Dedifferentiated amniotic fluid mesenchymal stem cell (primary cell): ENCODE measurements around the gene NSD1.

Source experiments
- DNase-seq: peaks from one replicate; pipeline ENCODE4 v3.0.0-alpha.2; 2016; ENCODE audit errors: extremely low spot score

The NSD1 gene

GRCh38 chr5:177098120-177098469 is 35.5 kb upstream of the NSD1 start:
- DNase-seq, result no peak

- DNase-seq, result no peak
These were observed 35.0 kb upstream of the NSD1 start for GRCh38 chr5:177098470-177099141.

GRCh38 chr5:177099422-177100093 is 34.0 kb upstream of the NSD1 start:
- DNase-seq, result no peak

GRCh38 chr5:177100714-177101121 is 32.9 kb upstream of the NSD1 start:
- no peak for DNase-seq

GRCh38 chr5:177103523-177104253 is 29.9 kb upstream of the NSD1 start:
- DNase-seq, result no peak

- DNase-seq, result no peak
These were observed 27.7 kb upstream of the NSD1 start for GRCh38 chr5:177105691-177106476.

- no peak for DNase-seq
These were observed 26.4 kb upstream of the NSD1 start for GRCh38 chr5:177107159-177107558.

GRCh38 chr5:177109810-177110209 is 23.8 kb upstream of the NSD1 start:
- DNase-seq, result no peak

- no peak for DNase-seq
These were observed 21.7 kb upstream of the NSD1 start for GRCh38 chr5:177111720-177112394.

GRCh38 chr5:177112589-177113220 is 20.9 kb upstream of the NSD1 start:
- no peak for DNase-seq

GRCh38 chr5:177113566-177114424 is 19.8 kb upstream of the NSD1 start:
- peak; percentile 72 for DNase-seq

- DNase-seq, result no peak
These were observed 16.8 kb upstream of the NSD1 start for GRCh38 chr5:177116631-177117373.

- no peak for DNase-seq
These were observed 16.0 kb upstream of the NSD1 start for GRCh38 chr5:177117441-177118045.

- DNase-seq, result no peak
These were observed 11.0 kb upstream of the NSD1 start for GRCh38 chr5:177122566-177122965.

- no peak for DNase-seq
These were observed 9.6 kb upstream of the NSD1 start for GRCh38 chr5:177123789-177124485.

GRCh38 chr5:177124486-177124991 is 9.0 kb upstream of the NSD1 start:
- DNase-seq, result no peak

GRCh38 chr5:177126771-177127170 is 6.8 kb upstream of the NSD1 start:
- DNase-seq, result no peak

- no peak for DNase-seq
These were observed 5.0 kb upstream of the NSD1 start for GRCh38 chr5:177128551-177128981.
